ENCODE results near the gene MANBA. TPM values are rescaled to one million over a fixed set of nuclear protein-coding genes. Genes with fewer than 3 reads are reported as not detected.

MANBA gene
- polyA plus RNA-seq, 2 donors, result 4.3 to 4.7 TPM

DNA sequence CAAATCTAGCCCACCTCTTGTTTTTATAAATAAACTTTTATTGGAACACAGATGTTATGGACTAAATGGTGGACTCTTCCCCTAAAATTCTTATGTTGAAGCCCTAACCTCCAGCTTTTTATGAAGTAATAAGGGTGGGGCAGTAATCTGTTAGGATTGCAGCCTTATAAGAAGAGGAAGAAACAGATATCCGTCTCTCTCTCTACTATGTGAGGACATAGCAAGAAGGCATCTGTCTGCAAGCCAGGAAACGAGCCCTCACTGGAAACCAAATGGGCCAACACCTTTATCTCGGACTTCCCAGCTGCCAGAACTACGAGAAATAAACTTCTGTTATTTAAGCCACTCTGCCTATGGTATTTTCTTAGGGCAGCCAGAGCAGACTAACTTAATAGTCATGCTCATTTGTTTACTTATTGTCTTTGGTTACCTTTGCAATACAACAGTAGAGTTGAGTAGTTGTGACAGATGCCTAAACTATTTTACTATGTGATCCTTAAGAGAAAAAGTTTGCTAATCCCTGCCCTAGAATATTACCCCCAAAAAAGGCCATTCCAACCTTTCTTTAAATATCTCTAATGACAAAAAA, 67.4 kb downstream of the MANBA start:
- H3K36me3 ChIP-seq (ENCODE audit: control insufficient read depth in 2 of 2, insufficient read depth in 2 of 2, low read length in 1 of 2), result no peaks in the 10 kb centered on the region
- no peaks in the 10 kb centered on the region for H3K9me3 ChIP-seq (ENCODE audit: control insufficient read depth in 2 of 2, insufficient read depth in 1 of 2, low read depth in 1 of 2, low read length in 1 of 2)
- H3K4me3 ChIP-seq (ENCODE audit: low read depth in 1 of 2, low read length in 2 of 2), result no peak overlapping the region
- no peaks in the 10 kb centered on the region for H3K27me3 ChIP-seq (ENCODE audit: control insufficient read depth in 1 of 2, insufficient read depth in 2 of 2, low read length in 2 of 2)
- 88 to 90% methylated on average over 4 of the region's 4 CpGs for WGBS, 2 donors
- H3K4me1 ChIP-seq (ENCODE audit: control insufficient read depth in 2 of 2, insufficient read depth in 2 of 2, low read length in 1 of 2), result no peaks in the 10 kb centered on the region
- H3K27ac ChIP-seq (ENCODE audit: low read depth in 2 of 2, low read length in 1 of 2), result no peak overlapping the region

DNA sequence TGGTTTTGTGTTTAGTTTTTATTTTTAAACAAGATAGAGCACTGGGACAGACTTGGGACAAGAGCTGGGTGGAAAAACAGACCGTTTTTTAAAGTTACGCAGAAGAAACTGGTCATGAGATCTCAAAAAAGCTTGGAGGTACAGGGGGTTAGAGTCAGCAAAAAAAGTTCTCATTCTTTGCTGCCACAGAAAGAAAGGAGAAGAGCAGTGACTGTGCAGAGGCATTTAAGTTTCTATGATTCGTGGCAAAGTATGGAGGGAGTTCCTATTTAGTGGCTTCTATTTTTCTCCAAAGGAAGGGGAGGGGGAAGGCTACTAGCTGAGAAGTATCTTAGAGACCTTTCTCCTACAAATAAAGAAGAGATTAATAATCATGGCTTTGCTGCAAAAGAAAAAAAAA, 68.3 kb downstream of the MANBA start:
- 76 to 84% methylated on average over 3 of the region's 3 CpGs for WGBS, 2 donors

DNA sequence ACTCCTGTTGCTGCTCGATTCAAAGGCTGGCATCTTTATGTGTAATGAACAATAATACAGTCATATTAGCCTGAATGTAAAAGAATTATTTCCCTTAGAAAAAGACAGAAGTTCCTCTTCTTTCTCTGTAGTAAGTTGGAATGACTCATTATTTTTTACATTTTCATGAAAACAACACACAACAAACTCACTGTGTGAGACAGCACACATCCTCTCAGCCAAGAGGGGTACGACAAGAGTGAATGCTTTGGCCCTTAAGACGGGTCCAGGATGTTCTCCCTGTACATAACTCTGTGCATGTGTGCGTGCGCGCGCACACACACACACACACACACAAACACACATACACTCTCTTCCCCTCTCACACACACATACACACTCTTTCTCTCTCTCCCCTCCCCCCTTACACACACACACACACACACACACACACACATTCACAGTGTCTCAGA, 72.8 kb downstream of the MANBA start:
- Histone ChIP-seq H3K4me1 (ENCODE audit: control insufficient read depth in 2 of 2, insufficient read depth in 2 of 2, low read length in 1 of 2) (peaks cover 0 to 5% of the 10 kb centered on the region in 2 donors), H3K27me3 (ENCODE audit: control insufficient read depth in 1 of 2, insufficient read depth in 2 of 2, low read length in 2 of 2) (no peaks in the 10 kb centered on the region), H3K9me3 (ENCODE audit: control insufficient read depth in 2 of 2, insufficient read depth in 1 of 2, low read depth in 1 of 2, low read length in 1 of 2) (no peaks in the 10 kb centered on the region), H3K27ac (ENCODE audit: low read depth in 2 of 2, low read length in 1 of 2) (no peak overlapping the region), H3K4me3 (ENCODE audit: low read depth in 1 of 2, low read length in 2 of 2) (no peak overlapping the region), H3K36me3 (ENCODE audit: control insufficient read depth in 2 of 2, insufficient read depth in 2 of 2, low read length in 1 of 2) (no peaks in the 10 kb centered on the region)
- 85 to 87% methylated on average over 7 of the region's 7 CpGs for WGBS, 2 donors

More for the DNA sequence above, 68.3 kb downstream of the MANBA start:
- no peak overlapping the region for H3K27ac ChIP-seq (ENCODE audit: low read depth in 2 of 2, low read length in 1 of 2)
- H3K4me3 ChIP-seq (ENCODE audit: low read depth in 1 of 2, low read length in 2 of 2), result no peak overlapping the region
- no peaks in the 10 kb centered on the region for H3K9me3 ChIP-seq (ENCODE audit: control insufficient read depth in 2 of 2, insufficient read depth in 1 of 2, low read depth in 1 of 2, low read length in 1 of 2)
- H3K36me3 ChIP-seq (ENCODE audit: control insufficient read depth in 2 of 2, insufficient read depth in 2 of 2, low read length in 1 of 2), result no peaks in the 10 kb centered on the region
- peaks cover 0 to 2% of the 10 kb centered on the region in 2 donors for H3K4me1 ChIP-seq (ENCODE audit: control insufficient read depth in 2 of 2, insufficient read depth in 2 of 2, low read length in 1 of 2)
- H3K27me3 ChIP-seq (ENCODE audit: control insufficient read depth in 1 of 2, insufficient read depth in 2 of 2, low read length in 2 of 2), result no peaks in the 10 kb centered on the region

DNA sequence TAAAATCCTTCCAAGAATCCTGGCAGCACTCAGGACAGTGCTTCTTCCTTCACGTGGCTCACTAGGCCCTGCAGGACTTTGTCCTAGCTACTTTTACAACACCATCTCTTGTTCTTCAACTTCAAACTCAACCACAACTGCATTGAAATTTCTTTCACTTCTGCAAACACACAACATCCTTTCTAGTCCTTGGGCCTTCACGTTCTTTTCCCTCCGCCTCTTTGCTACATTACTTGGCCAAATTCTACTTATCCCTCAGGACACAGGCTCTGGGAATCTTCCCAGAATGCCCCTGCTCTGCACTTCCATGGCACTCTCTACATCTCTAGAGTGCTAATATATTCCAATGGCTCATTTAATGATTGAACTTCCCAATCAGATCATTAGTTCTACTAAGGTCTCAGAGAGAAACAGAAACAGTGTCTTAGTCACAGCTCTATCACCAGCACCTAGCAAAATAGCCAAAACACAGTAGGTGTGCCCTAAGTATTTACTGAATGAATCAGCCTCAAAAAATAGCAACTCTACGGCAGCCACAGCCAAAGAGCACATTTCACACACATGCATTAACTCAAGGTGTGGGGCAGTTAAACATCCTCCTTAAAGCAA, 73.3 kb downstream of the MANBA start:
- WGBS, 2 donors, result 69 to 73% methylated on average over 4 of the region's 4 CpGs
- H3K4me3 ChIP-seq (ENCODE audit: low read depth in 1 of 2, low read length in 2 of 2), result no peak overlapping the region
- no peaks in the 10 kb centered on the region for H3K36me3 ChIP-seq (ENCODE audit: control insufficient read depth in 2 of 2, insufficient read depth in 2 of 2, low read length in 1 of 2)
- no peaks in the 10 kb centered on the region for H3K27me3 ChIP-seq (ENCODE audit: control insufficient read depth in 1 of 2, insufficient read depth in 2 of 2, low read length in 2 of 2)
- H3K27ac ChIP-seq (ENCODE audit: low read depth in 2 of 2, low read length in 1 of 2), result no peak overlapping the region
- peaks cover 0 to 5% of the 10 kb centered on the region in 2 donors for H3K4me1 ChIP-seq (ENCODE audit: control insufficient read depth in 2 of 2, insufficient read depth in 2 of 2, low read length in 1 of 2)
- no peaks in the 10 kb centered on the region for H3K9me3 ChIP-seq (ENCODE audit: control insufficient read depth in 2 of 2, insufficient read depth in 1 of 2, low read depth in 1 of 2, low read length in 1 of 2)

DNA sequence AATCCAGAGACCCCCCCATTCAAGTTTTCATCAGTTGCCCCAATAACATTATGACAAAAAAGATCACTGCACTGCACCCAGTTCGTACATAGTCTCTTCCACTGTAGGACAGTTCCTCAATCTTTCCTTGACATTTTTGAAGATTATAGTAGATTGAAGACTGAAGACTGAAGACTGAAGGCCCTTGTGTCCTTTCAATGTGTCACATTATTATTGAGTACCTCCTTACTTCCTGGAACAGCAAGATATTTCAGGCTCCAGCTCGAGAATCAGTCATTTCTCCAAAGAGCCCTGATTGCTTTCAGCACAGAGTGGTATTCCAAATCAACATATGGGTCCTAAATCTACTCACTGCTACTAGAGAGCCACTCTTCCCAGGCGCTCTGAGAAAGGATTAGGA, 75.0 kb downstream of the MANBA start:
- 87 to 90% methylated on average over 3 of the region's 3 CpGs for WGBS, 2 donors
- H3K4me3 ChIP-seq (ENCODE audit: low read depth in 1 of 2, low read length in 2 of 2), result no peak overlapping the region
- peaks cover 0 to 5% of the 10 kb centered on the region in 2 donors for H3K4me1 ChIP-seq (ENCODE audit: control insufficient read depth in 2 of 2, insufficient read depth in 2 of 2, low read length in 1 of 2)
- H3K36me3 ChIP-seq (ENCODE audit: control insufficient read depth in 2 of 2, insufficient read depth in 2 of 2, low read length in 1 of 2), result no peaks in the 10 kb centered on the region
- no peaks in the 10 kb centered on the region for H3K9me3 ChIP-seq (ENCODE audit: control insufficient read depth in 2 of 2, insufficient read depth in 1 of 2, low read depth in 1 of 2, low read length in 1 of 2)
- H3K27ac ChIP-seq (ENCODE audit: low read depth in 2 of 2, low read length in 1 of 2), result no peak overlapping the region
- no peaks in the 10 kb centered on the region for H3K27me3 ChIP-seq (ENCODE audit: control insufficient read depth in 1 of 2, insufficient read depth in 2 of 2, low read length in 2 of 2)

DNA sequence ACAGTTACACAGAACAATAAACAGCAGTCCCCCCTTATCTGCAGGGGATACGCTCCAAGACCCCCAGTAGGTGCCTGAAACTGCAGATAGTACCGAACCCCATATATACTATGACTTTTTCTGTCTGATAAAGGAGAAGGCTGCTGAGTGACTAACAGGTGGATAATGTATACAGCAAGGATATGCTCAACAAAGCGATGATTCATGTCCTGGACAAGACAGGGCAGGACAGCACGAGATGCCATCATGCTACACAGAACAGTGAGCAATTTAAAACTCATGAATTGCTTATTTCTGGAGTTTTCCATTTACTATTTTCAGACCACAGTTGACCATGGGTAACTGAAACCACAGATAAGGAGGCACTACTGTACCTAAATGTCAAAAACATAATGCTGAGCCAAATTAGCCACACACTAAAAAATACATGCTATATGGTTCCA, 76.1 kb downstream of the MANBA start:
- H3K9me3 ChIP-seq (ENCODE audit: control insufficient read depth in 2 of 2, insufficient read depth in 1 of 2, low read depth in 1 of 2, low read length in 1 of 2), result no peaks in the 10 kb centered on the region
- H3K4me3 ChIP-seq (ENCODE audit: low read depth in 1 of 2, low read length in 2 of 2), result no peak overlapping the region
- no peak overlapping the region for H3K27ac ChIP-seq (ENCODE audit: low read depth in 2 of 2, low read length in 1 of 2)
- 47 to 73% methylated on average over 4 of the region's 4 CpGs for WGBS, 2 donors
- H3K4me1 ChIP-seq (ENCODE audit: control insufficient read depth in 2 of 2, insufficient read depth in 2 of 2, low read length in 1 of 2), result peaks cover 0 to 5% of the 10 kb centered on the region in 2 donors
- no peaks in the 10 kb centered on the region for H3K36me3 ChIP-seq (ENCODE audit: control insufficient read depth in 2 of 2, insufficient read depth in 2 of 2, low read length in 1 of 2)
- no peaks in the 10 kb centered on the region for H3K27me3 ChIP-seq (ENCODE audit: control insufficient read depth in 1 of 2, insufficient read depth in 2 of 2, low read length in 2 of 2)

DNA sequence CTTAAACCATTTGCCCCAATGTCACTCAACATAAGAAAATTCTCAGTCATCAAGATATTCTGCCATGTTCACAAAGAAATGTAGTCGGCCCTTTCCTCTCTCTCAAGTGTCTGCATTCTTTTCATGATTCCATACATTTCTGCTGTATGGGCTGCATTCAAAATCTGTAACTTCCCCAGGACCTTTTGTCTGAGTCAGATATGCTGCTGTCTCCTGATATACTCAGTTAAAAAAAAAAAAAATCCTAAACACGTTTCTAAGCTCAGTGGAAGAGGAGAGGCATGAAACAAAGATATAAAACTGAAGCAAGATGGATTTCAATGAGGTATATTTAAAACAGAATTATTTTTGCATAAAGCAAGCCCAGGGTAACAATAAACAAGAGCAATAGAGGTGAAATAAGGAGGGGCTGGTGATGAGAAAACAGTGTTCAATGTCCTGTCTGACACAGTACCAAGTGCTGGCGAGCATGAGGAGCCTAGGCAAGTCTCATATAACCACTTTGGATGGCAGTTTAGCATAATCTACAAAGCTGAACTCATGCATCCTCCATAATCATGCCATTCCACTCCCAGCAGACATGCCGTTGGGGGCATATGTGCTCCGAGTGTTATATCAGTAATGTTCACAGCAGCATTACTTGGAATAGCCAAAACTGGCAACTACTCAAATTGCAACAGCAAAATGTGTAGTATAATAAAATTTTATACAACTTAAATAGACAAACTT, 76.7 kb downstream of the MANBA start:
- H3K9me3 ChIP-seq (ENCODE audit: control insufficient read depth in 2 of 2, insufficient read depth in 1 of 2, low read depth in 1 of 2, low read length in 1 of 2), result no peaks in the 10 kb centered on the region
- no peaks in the 10 kb centered on the region for H3K36me3 ChIP-seq (ENCODE audit: control insufficient read depth in 2 of 2, insufficient read depth in 2 of 2, low read length in 1 of 2)
- H3K4me1 ChIP-seq (ENCODE audit: control insufficient read depth in 2 of 2, insufficient read depth in 2 of 2, low read length in 1 of 2), result peaks cover 0 to 5% of the 10 kb centered on the region in 2 donors
- H3K27me3 ChIP-seq (ENCODE audit: control insufficient read depth in 1 of 2, insufficient read depth in 2 of 2, low read length in 2 of 2), result no peaks in the 10 kb centered on the region
- no peak overlapping the region for H3K4me3 ChIP-seq (ENCODE audit: low read depth in 1 of 2, low read length in 2 of 2)
- no peak overlapping the region for H3K27ac ChIP-seq (ENCODE audit: low read depth in 2 of 2, low read length in 1 of 2)
- WGBS, 2 donors, result 74 to 85% methylated on average over 5 of the region's 5 CpGs

DNA sequence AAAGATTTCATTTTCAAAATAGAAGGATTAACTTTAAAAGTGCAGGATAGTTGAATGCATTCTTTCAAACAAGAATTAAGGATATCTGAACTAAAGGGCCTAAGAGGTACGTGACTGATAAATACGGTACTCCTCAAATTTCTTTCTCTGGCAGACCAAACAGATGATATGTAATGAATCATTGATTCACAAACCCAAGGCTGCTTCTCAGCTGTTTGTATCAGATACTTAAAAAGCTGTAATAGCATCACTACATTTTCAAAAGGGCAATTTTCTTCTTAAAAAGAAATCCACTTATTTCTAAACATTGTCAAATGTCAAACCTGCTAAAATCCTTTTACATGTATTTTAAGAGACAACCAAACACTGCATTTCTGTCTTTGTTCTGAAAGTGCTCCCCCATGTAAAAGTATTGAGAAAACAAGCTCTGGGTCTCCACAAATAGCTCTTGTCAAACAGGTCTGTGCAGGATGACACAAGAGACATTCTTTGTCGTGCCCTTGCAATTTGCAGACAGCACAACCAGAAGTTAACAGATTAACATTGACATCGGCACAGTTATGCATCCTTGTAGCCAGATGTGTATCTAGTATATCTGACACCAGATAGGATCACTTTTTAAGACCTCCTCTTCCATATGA, 82.0 kb downstream of the MANBA start:
- Histone ChIP-seq H3K36me3 (ENCODE audit: control insufficient read depth in 2 of 2, insufficient read depth in 2 of 2, low read length in 1 of 2) (no peaks in the 10 kb centered on the region), H3K27me3 (ENCODE audit: control insufficient read depth in 1 of 2, insufficient read depth in 2 of 2, low read length in 2 of 2) (no peaks in the 10 kb centered on the region), H3K27ac (ENCODE audit: low read depth in 2 of 2, low read length in 1 of 2) (no peak overlapping the region), H3K4me3 (ENCODE audit: low read depth in 1 of 2, low read length in 2 of 2) (no peak overlapping the region), H3K4me1 (ENCODE audit: control insufficient read depth in 2 of 2, insufficient read depth in 2 of 2, low read length in 1 of 2) (no peaks in the 10 kb centered on the region), H3K9me3 (ENCODE audit: control insufficient read depth in 2 of 2, insufficient read depth in 1 of 2, low read depth in 1 of 2, low read length in 1 of 2) (no peaks in the 10 kb centered on the region)
- 49 to 69% methylated on average over 4 of the region's 4 CpGs for WGBS, 2 donors

DNA sequence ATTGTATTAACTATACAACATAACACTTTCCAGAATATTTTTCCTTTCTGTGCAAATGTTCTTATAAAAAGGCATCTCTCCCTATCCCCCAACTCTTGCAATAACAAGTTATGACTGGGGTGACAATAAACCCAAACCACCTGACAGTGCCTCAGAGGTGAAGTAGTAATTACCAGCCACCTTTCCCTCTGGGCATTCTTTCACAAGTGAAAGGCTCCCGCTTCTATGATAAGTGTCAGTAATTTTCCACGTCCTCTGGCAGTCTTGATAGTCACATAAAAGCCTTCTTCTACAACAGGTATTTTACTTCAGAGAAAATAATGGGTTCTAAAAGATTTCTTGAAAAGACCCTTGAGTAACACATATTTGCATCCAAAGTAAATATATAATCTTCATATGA, 82.7 kb downstream of the MANBA start:
- Histone ChIP-seq H3K9me3 (ENCODE audit: control insufficient read depth in 2 of 2, insufficient read depth in 1 of 2, low read depth in 1 of 2, low read length in 1 of 2) (no peaks in the 10 kb centered on the region), H3K27ac (ENCODE audit: low read depth in 2 of 2, low read length in 1 of 2) (no peak overlapping the region), H3K27me3 (ENCODE audit: control insufficient read depth in 1 of 2, insufficient read depth in 2 of 2, low read length in 2 of 2) (no peaks in the 10 kb centered on the region), H3K4me3 (ENCODE audit: low read depth in 1 of 2, low read length in 2 of 2) (no peak overlapping the region), H3K36me3 (ENCODE audit: control insufficient read depth in 2 of 2, insufficient read depth in 2 of 2, low read length in 1 of 2) (no peaks in the 10 kb centered on the region), H3K4me1 (ENCODE audit: control insufficient read depth in 2 of 2, insufficient read depth in 2 of 2, low read length in 1 of 2) (no peaks in the 10 kb centered on the region)
- 57 to 82% methylated on average over 2 of the region's 2 CpGs for WGBS, 2 donors
